Ascending aorta (tissue), 2 donors: ENCODE measurements around the gene AKNA. TPM values are rescaled to one million over a fixed set of nuclear protein-coding genes. Genes with fewer than 3 reads are reported as not detected.
A peak's percentile ranks its signal among the peaks of the same experiment; 100 is the strongest.

ENCODE experiments used
- DNase-seq, 2 donors: peaks; one replicate each; pipeline ENCODE4 v3.0.0-alpha.2; 2019; ENCODE audit warnings: low spot score in 2 of 2
- H3K27ac ChIP-seq, 2 donors: fragments of 200-600 bp; sonication (generic); one replicate each; pipeline ENCODE4 v1.5.1; 2016 to 2017; ENCODE audit warnings: mild to moderate bottlenecking in 1 of 2
- H3K27me3 ChIP-seq: fragments of 200-600 bp; sonication (generic); one replicate; pipeline ENCODE4 v1.5.1; 2017
- H3K36me3 ChIP-seq, 2 donors: fragments of 200-600 bp; sonication (generic); one replicate each; pipeline ENCODE4 v1.5.1; 2016
- H3K4me1 ChIP-seq, 2 donors: fragments of 200-600 bp; sonication (generic); one replicate each; pipeline ENCODE4 v1.5.1; 2016 to 2017; ENCODE audit warnings: mild to moderate bottlenecking in 1 of 2
- H3K4me3 ChIP-seq, 2 donors: fragments of 200-600 bp; sonication (generic); one replicate each; pipeline ENCODE4 v1.5.1; 2016 to 2017; ENCODE audit warnings: mild to moderate bottlenecking in 1 of 2
- H3K9me3 ChIP-seq, 2 donors: fragments of 200-600 bp; sonication (generic); one replicate each; pipeline ENCODE4 v1.5.1; 2016
- intact Hi-C: fragments of 100-400 bp; cut with DNase I; formaldehyde crosslinking; loops from one replicate; pipeline ENCODE4 v1.15.1; 2023
- total RNA-seq: library from RNA; depleted of rRNA; stranded (reverse); fragments of >200 nt; gene quantifications from one replicate; pipeline ENCODE4 v1.1.0, GENCODE V29; 2016
- TF ChIP-seq, protein P1 (sequence below), 3 experiments: fragments of 200-600 bp in 2 of 3; fragments of 450-650 bp in 1 of 3; sonication (generic) in 2 of 3; IDR thresholded peaks; one replicate each; pipeline ENCODE4 v1.5.1; 2016 to 2019; ENCODE audit warnings: antibody characterized with exemption in 3 of 3, mild to moderate bottlenecking in 1 of 3, moderate library complexity in 1 of 3

The AKNA gene
- total RNA-seq, 1 donor from 2014 or later, result 87.9 TPM

DNA sequence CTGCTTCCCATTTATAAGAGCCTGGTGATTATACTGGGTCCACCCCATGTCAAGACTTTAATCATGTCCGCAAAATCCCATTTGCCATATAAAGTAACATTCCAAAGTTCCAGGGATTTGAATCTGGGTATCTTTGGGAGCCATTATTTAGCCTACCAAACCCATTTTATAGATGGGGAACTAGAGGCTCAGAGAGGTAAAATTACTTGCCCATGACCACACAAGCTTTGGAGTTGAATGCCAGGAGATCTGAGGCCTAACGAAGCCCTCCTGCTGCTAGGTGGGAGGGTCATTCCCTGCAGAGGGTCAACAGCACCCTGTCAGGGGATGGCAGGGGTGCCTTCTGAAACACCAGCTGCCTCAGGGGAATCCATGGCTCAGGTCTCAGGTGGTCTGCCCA, 13.0 kb upstream of the AKNA start:
- intact Hi-C loops, result loop anchor here (5.0 to 10.0 kb wide), 2 partner anchors 207 to 1124 kb away; no protein-coding TSS in a partner anchor
- Histone ChIP-seq H3K4me3 (no peak overlapping the region), H3K4me1 (peaks cover 9 to 12% of the 10 kb centered on the region in 2 donors), H3K36me3 (no peaks in the 10 kb centered on the region), H3K27ac (no peak overlapping the region), H3K9me3 (no peaks in the 10 kb centered on the region), H3K27me3 (no peaks in the 10 kb centered on the region)
- DNase-seq, result no peak
- TF ChIP-seq, protein P1, sequence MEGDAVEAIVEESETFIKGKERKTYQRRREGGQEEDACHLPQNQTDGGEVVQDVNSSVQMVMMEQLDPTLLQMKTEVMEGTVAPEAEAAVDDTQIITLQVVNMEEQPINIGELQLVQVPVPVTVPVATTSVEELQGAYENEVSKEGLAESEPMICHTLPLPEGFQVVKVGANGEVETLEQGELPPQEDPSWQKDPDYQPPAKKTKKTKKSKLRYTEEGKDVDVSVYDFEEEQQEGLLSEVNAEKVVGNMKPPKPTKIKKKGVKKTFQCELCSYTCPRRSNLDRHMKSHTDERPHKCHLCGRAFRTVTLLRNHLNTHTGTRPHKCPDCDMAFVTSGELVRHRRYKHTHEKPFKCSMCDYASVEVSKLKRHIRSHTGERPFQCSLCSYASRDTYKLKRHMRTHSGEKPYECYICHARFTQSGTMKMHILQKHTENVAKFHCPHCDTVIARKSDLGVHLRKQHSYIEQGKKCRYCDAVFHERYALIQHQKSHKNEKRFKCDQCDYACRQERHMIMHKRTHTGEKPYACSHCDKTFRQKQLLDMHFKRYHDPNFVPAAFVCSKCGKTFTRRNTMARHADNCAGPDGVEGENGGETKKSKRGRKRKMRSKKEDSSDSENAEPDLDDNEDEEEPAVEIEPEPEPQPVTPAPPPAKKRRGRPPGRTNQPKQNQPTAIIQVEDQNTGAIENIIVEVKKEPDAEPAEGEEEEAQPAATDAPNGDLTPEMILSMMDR (IDR thresholded peaks at IDR 0.05), result no peak

DNA sequence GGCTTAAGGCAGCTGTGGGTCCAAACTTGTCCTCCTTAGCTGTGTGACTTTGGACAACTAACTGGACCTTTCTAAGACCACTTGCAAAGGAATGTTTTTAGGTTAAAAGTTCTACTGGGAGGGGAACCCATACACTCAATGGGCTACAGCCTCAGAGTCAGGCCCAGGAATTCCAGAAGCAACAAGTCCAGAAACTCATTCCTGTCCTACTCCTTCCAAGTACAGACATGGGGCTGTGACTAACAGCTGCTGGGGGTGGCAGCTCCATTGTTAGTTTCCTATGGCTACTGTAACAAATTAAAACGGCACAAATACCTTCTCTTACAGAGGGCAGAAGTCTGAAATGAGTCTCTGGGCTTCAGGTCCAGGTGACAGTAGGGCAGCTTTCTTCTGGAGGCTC, 12.4 kb upstream of the AKNA start:
- intact Hi-C loops, result loop anchor here (5.0 to 10.0 kb wide), 2 partner anchors 207 to 1125 kb away; no protein-coding TSS in a partner anchor
- Histone ChIP-seq H3K9me3 (no peaks in the 10 kb centered on the region), H3K27me3 (no peaks in the 10 kb centered on the region), H3K4me3 (no peak overlapping the region), H3K36me3 (no peaks in the 10 kb centered on the region), H3K27ac (no peak overlapping the region), H3K4me1 (peaks cover 9 to 17% of the 10 kb centered on the region in 2 donors)
- TF ChIP-seq, protein P1 (IDR thresholded peaks at IDR 0.05), result no peak
- DNase-seq, result no peak

DNA sequence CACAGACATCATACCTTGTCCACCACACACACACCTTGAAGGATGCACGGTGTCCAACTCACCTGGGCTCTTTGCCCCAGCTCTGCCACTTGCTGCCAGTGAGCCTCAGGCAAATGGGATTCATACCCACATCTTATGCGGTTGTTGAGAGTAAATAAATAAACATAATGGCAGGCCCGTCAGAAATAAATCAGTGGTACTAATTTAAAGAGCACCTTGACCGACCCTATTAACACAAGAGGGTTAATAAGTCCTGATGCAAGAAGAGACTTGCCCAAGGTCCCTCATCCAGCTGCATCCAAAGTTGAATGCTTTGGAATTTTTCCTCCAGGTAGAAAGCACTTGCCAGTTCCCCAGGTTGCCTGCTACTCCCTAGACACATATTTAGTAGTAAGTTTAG, 11.6 kb upstream of the AKNA start:
- Histone ChIP-seq H3K4me1 (peaks cover 9 to 26% of the 10 kb centered on the region in 2 donors), H3K4me3 (no peak overlapping the region), H3K27ac (no peak overlapping the region), H3K36me3 (no peaks in the 10 kb centered on the region), H3K9me3 (no peaks in the 10 kb centered on the region), H3K27me3 (no peaks in the 10 kb centered on the region)
- no peak for DNase-seq
- intact Hi-C loops, result loop anchor here (2.0 to 10.0 kb wide), 5 partner anchors 17 to 1755 kb away; partner anchors contain the start of genes ATP6V1G1 and PAPPA
- TF ChIP-seq, protein P1 (IDR thresholded peaks at IDR 0.05), result no peak

DNA sequence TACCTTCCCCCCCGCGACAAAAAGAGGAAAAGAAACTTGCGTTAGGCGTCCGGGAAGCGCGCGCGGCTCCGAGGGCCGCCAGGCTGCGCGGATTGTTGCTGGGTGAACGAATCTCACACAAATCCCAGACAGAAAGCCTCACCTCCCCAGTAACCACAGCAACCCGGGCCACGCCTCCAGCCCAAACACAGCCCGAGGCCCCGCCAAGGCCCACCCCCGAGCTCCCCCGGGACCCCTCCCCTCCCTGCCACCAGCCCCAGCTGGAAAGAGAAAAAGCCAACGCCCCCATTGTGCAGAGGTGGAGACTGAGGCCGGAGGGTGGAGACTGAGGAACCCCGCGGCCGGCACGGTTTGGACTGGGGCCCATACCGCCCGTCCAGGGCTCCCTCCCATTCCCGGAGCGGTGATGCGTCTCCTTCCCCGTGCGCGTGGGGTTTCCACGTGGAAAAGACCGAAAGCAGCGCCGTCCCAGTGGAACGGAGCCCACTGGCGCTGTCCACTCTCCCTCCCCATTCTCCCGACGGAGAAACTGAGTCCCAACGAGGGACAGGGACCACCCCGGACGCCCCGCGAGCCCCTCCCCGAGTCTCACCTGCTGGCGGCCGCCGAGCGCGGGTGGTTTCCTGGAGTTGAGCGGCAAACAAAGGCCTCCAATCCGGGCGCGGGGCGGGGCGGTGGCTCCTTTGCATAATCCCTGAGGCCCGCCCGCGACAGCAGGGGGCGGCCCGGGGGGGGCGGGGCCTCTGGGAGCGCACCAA, 10.2 kb upstream of the AKNA start:
- Histone ChIP-seq H3K4me3 (peak overlapping the region; percentile 69 to 70), H3K36me3 (no peaks in the 10 kb centered on the region), H3K27me3 (no peaks in the 10 kb centered on the region), H3K27ac (peak overlapping the region; percentile 78 to 86), H3K9me3 (no peaks in the 10 kb centered on the region), H3K4me1 (peaks cover 9 to 26% of the 10 kb centered on the region in 2 donors)
- DNase-seq, result peak; percentile 93 to 99
- intact Hi-C loops, result loop anchor here (2.0 to 10.0 kb wide), 5 partner anchors 15 to 1757 kb away; partner anchors contain the start of genes ATP6V1G1 and PAPPA
- TF ChIP-seq, protein P1 (IDR thresholded peaks at IDR 0.05), result peak in 1 of 3 experiments; percentile 10

DNA sequence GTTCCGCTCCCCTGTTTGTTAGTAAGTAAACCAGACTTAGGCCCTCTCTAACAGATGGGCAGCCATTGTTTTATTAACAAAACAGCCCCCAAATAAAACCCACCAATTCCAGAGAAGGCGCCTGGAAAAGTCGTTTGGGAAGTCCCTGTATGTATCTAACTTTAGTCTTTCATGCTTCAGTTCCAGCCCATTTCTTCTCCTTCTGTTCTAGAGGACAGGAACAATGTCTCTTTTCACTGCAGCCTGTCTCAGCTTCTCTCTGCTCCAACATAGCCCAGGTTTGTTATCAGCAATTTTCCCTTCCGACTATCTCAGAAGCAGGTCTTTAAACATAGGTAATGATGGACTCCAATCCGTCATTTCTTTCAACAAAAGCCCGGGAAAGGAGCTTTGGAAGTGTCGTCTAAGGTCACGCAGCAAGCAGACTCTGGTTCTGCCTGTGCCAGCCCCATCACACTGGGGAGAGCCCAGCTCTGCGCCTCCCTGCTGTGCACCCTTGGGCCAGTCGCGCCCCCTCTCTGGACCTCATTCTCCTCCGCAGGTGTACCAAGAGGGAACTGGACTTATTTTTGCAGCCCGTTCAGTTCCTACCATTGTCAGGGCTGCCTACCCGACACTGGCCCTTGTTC, 9.6 kb upstream of the AKNA start:
- Histone ChIP-seq H3K27ac (peak overlapping the region; percentile 78 to 86), H3K4me1 (peaks cover 14 to 33% of the 10 kb centered on the region in 2 donors), H3K36me3 (no peaks in the 10 kb centered on the region), H3K4me3 (peak overlapping the region; percentile 69 to 70), H3K27me3 (no peaks in the 10 kb centered on the region), H3K9me3 (no peaks in the 10 kb centered on the region)
- intact Hi-C loops, result loop anchor here (5.0 to 10.0 kb wide), 4 partner anchors 190 to 1757 kb away; partner anchors contain the start of genes ATP6V1G1 and PAPPA
- DNase-seq, result no peak
- TF ChIP-seq, protein P1 (IDR thresholded peaks at IDR 0.05), result no peak
